Measurements from ENCODE around the gene SSR1.
A peak's percentile ranks its signal among the peaks of the same experiment; 100 is the strongest.

Gene SSR1

GRCh38 chr6:7240351-7240750 is 72.6 kb downstream of the SSR1 start:
- TF ChIP-seq, protein P1, sequence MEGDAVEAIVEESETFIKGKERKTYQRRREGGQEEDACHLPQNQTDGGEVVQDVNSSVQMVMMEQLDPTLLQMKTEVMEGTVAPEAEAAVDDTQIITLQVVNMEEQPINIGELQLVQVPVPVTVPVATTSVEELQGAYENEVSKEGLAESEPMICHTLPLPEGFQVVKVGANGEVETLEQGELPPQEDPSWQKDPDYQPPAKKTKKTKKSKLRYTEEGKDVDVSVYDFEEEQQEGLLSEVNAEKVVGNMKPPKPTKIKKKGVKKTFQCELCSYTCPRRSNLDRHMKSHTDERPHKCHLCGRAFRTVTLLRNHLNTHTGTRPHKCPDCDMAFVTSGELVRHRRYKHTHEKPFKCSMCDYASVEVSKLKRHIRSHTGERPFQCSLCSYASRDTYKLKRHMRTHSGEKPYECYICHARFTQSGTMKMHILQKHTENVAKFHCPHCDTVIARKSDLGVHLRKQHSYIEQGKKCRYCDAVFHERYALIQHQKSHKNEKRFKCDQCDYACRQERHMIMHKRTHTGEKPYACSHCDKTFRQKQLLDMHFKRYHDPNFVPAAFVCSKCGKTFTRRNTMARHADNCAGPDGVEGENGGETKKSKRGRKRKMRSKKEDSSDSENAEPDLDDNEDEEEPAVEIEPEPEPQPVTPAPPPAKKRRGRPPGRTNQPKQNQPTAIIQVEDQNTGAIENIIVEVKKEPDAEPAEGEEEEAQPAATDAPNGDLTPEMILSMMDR (IDR thresholded peaks at IDR 0.05; ENCODE audit: low read length, missing control alignments) = no peak
- DNase-seq (ENCODE audit: low read depth) = no peak
- no peak overlapping the region for H3K4me3 ChIP-seq (replicated peaks; ENCODE audit: low read depth, low read length)

- TF ChIP-seq, protein P1 (IDR thresholded peaks at IDR 0.05; ENCODE audit: low read length, missing control alignments) = no peak
- no peak for DNase-seq (ENCODE audit: low read depth)
These were observed 73.4 kb downstream of the SSR1 start for GRCh38 chr6:7239590-7239948.

DNA sequence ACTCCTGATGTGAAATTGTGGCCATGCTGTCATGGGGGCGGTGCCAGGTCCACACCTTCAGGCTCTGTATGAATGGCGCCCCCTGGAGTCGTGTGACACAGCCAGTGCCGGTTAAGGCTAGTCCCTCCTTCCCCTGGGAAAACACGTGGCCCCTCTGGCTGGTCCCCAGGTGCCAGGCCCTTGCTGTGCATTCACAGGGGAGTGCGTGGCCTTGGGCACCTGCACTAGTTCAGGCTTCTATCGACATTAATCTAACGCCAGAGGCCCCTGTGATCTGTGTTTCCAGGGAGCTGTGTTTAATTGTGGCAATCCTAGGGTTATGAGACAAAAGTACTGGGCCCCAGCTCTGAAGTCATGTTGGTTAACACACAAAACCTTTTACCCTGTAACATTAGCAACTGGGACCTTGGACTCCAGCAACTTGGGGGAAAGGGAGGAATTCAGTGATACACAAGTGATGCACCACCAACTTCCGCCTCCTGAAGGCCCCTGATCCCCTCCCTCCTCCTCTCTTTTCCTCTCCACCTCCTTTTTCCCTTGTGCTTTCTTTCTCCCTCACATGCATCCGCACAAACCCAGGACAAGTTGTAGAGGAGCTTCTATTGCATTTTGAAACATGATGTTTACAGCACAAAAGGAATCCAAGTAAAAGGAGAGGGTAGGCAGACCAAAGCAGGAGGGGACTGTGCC is 74.0 kb downstream of the SSR1 start:
- no peak overlapping the region for H3K4me3 ChIP-seq (replicated peaks; ENCODE audit: low read depth, low read length)
- TF ChIP-seq, protein P1 (IDR thresholded peaks at IDR 0.05; ENCODE audit: low read length, missing control alignments) = peak; percentile 67
- peak; percentile 72 for DNase-seq (ENCODE audit: low read depth)

More at GRCh38 chr6:7239590-7239948, 73.4 kb downstream of the SSR1 start:
- no peak overlapping the region for H3K4me3 ChIP-seq (replicated peaks; ENCODE audit: low read depth, low read length)

DNA sequence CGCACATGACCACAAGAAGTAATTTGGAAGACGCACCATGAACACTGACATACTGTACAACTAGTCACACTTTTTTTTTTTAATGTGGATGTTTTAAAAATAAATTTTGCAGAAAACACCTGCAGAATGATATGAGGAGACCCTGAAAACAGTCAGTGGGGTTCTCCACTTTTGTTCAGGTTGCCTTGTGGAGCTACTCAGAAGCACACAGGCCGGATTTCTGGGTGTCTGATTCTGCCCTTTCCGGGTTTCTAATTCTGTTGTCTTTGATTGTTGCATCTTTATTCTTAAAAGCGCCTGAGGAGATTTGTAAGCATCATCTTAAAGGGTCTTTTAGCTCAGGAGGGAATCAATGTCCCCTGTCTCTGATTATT is 74.5 kb downstream of the SSR1 start:
- TF ChIP-seq, protein P1 (IDR thresholded peaks at IDR 0.05; ENCODE audit: low read length, missing control alignments) = no peak
- DNase-seq (ENCODE audit: low read depth) = no peak
- no peak overlapping the region for H3K4me3 ChIP-seq (replicated peaks; ENCODE audit: low read depth, low read length)

GRCh38 chr6:7237653-7238188 is 75.3 kb downstream of the SSR1 start:
- no peak overlapping the region for H3K4me3 ChIP-seq (replicated peaks; ENCODE audit: low read depth, low read length)
- no peak for DNase-seq (ENCODE audit: low read depth)
- TF ChIP-seq, protein P1 (IDR thresholded peaks at IDR 0.05; ENCODE audit: low read length, missing control alignments) = no peak

- DNase-seq (ENCODE audit: low read depth) = no peak
- TF ChIP-seq, protein P1 (IDR thresholded peaks at IDR 0.05; ENCODE audit: low read length, missing control alignments) = no peak
- no peak overlapping the region for H3K4me3 ChIP-seq (replicated peaks; ENCODE audit: low read depth, low read length)
These were observed 76.4 kb downstream of the SSR1 start for GRCh38 chr6:7236306-7237209.

All from fibroblast of pulmonary artery (primary cell).